Body of pancreas (tissue), 4 donors: ENCODE measurements around the gene ANKRD33B.

Experiments
- CTCF ChIP-seq, 7 experiments: fragments of 450-650 bp in 4 of 7; fragments of 200-600 bp in 3 of 7; sonication (generic) in 3 of 7; IDR thresholded peaks; one replicate each; pipeline ENCODE4 v1.5.1; 2016 to 2019; ENCODE audit warnings: antibody characterized with exemption in 7 of 7
- POLR2A ChIP-seq, 3 donors: fragments of 450-650 bp; IDR thresholded peaks; one replicate each; pipeline ENCODE4 v1.6.1; 2016; ENCODE audit warnings: antibody characterized with exemption in 3 of 3, mild to moderate bottlenecking in 2 of 3

- TF ChIP-seq POLR2A (IDR thresholded peaks at IDR 0.05) (no peak), CTCF (IDR thresholded peaks at IDR 0.05) (no peak)
These were observed 120.6 kb downstream of the ANKRD33B start for GRCh38 chr5:10684303-10685086.
